CD14-positive monocyte (primary cell): ENCODE measurements around the gene LPXN. TPM values are rescaled to one million over a fixed set of nuclear protein-coding genes. Genes with fewer than 3 reads are reported as not detected.

Experiments used
- DNase-seq, 3 donors: peaks; one replicate each; pipeline ENCODE4 v3.0.0-alpha.2; 2011 to 2022
- H2AFZ ChIP-seq: 2 replicates; pipeline ENCODE4 v1.6.0; 2012; ENCODE audit warnings: mild to moderate bottlenecking, low read depth, low read length, inconsistent platforms; ENCODE audit not compliant: insufficient read depth, poor library complexity, severe bottlenecking
- H3K27ac ChIP-seq, 2 donors: 1 replicate in 1 of 2; 2 replicates in 1 of 2; pipeline ENCODE4 v1.5.1; 2012 to 2013; ENCODE audit warnings: low read length in 2 of 2, control low read depth in 1 of 2, inconsistent platforms in 1 of 2, low read depth in 1 of 2, mild to moderate bottlenecking in 1 of 2
- H3K27me3 ChIP-seq, 2 donors: one replicate each; pipeline versions ENCODE4 v1.6.0 to v1.6.1; 2011 to 2013; ENCODE audit warnings: low read length in 2 of 2; ENCODE audit not compliant: control insufficient read depth in 2 of 2, insufficient read depth in 2 of 2
- H3K36me3 ChIP-seq, 2 donors: replicated peaks in 1 of 2; 1 replicate in 1 of 2; 2 replicates in 1 of 2; pipeline versions ENCODE4 v1.5.1 to v1.6.1; 2012 to 2013; ENCODE audit warnings: low read length in 2 of 2, control low read depth in 1 of 2, inconsistent platforms in 1 of 2, mild to moderate bottlenecking in 1 of 2; ENCODE audit not compliant: insufficient read depth in 2 of 2, control insufficient read depth in 1 of 2
- H3K4me1 ChIP-seq, 2 donors: 1 replicate in 1 of 2; 2 replicates in 1 of 2; pipeline versions ENCODE4 v1.5.1 to v1.6.1; 2012 to 2013; ENCODE audit warnings: low read length in 2 of 2, control low read depth in 1 of 2, inconsistent platforms in 1 of 2, mild to moderate bottlenecking in 1 of 2, moderate library complexity in 1 of 2; ENCODE audit not compliant: insufficient read depth in 2 of 2, control insufficient read depth in 1 of 2
- H3K4me2 ChIP-seq: replicated peaks from 2 replicates; pipeline ENCODE3; 2012; ENCODE audit warnings: low read length, moderate library complexity, mild to moderate bottlenecking; ENCODE audit not compliant: poor library complexity, severe bottlenecking; ENCODE audit errors: extremely low read depth
- H3K4me3 ChIP-seq, 3 experiments: fragments of 200-600 bp in 1 of 3; sonication (generic) in 1 of 3; replicated peaks in 1 of 3; 1 replicate in 2 of 3; 2 replicates in 1 of 3; pipeline ENCODE4 v1.5.1; 2011 to 2013; ENCODE audit warnings: low read length in 3 of 3, mild to moderate bottlenecking in 3 of 3, control low read depth in 2 of 3, low read depth in 2 of 3, inconsistent platforms in 1 of 3, moderate library complexity in 1 of 3
- H3K79me2 ChIP-seq: 2 replicates; pipeline ENCODE4 v1.6.0; 2012; ENCODE audit warnings: mild to moderate bottlenecking, control low read depth, inconsistent platforms, low read length, moderate library complexity; ENCODE audit not compliant: insufficient read depth
- H3K9ac ChIP-seq: 2 replicates; pipeline ENCODE4 v1.6.0; 2017; ENCODE audit warnings: low read length, mild to moderate bottlenecking; ENCODE audit not compliant: insufficient read depth, poor library complexity, severe bottlenecking
- H3K9me3 ChIP-seq, 2 donors: replicated peaks in 1 of 2; 1 replicate in 1 of 2; 2 replicates in 1 of 2; pipeline versions ENCODE4 v1.5.1 to v1.6.1; 2012 to 2013; ENCODE audit warnings: low read length in 2 of 2, control low read depth in 1 of 2; ENCODE audit not compliant: control insufficient read depth in 1 of 2, insufficient read depth in 1 of 2
- H4K20me1 ChIP-seq: 2 replicates; pipeline ENCODE4 v1.6.0; 2012; ENCODE audit warnings: mild to moderate bottlenecking, low read length, control low read depth, moderate library complexity; ENCODE audit not compliant: insufficient read depth
- H3K27ac Mint-ChIP-seq, 7 donors: one replicate each; pipeline ENCODE4 v1.8.0; 2020; ENCODE audit warnings: mild to moderate bottlenecking in 7 of 7, mixed read lengths in 7 of 7, moderate library complexity in 6 of 7, inconsistent platforms in 2 of 7
- H3K27me3 Mint-ChIP-seq, 3 donors: one replicate each; pipeline ENCODE4 v1.8.0; 2021 to 2022; ENCODE audit warnings: low read depth in 3 of 3, mild to moderate bottlenecking in 3 of 3, mixed read lengths in 3 of 3, moderate library complexity in 3 of 3, inconsistent platforms in 1 of 3
- H3K36me3 Mint-ChIP-seq, 2 donors: one replicate each; pipeline ENCODE4 v1.8.0; 2020; ENCODE audit warnings: mixed read lengths in 2 of 2, inconsistent platforms in 1 of 2, mild to moderate bottlenecking in 1 of 2
- H3K4me1 Mint-ChIP-seq: one replicate; pipeline ENCODE4 v1.8.0; 2020; ENCODE audit warnings: mild to moderate bottlenecking, mixed read lengths
- H3K4me3 Mint-ChIP-seq, 2 donors: one replicate each; pipeline ENCODE4 v1.8.0; 2020; ENCODE audit warnings: mild to moderate bottlenecking in 2 of 2, mixed read lengths in 2 of 2, moderate library complexity in 1 of 2
- H3K9me3 Mint-ChIP-seq, 7 donors: one replicate each; pipeline ENCODE4 v1.8.0; 2020 to 2022; ENCODE audit warnings: mixed read lengths in 7 of 7, mild to moderate bottlenecking in 6 of 7, moderate library complexity in 6 of 7, inconsistent platforms in 2 of 7
- CTCF ChIP-seq: fragments of 200-600 bp; IDR thresholded peaks from one replicate; pipeline ENCODE4 v1.8.0; 2022; ENCODE audit warnings: antibody characterized with exemption, mild to moderate bottlenecking
- WGBS: methylation state at CpG from one replicate; pipeline ENCODE4 v1.1.5; 2013; ENCODE audit warnings: missing lambda C conversion rate; ENCODE audit not compliant: insufficient coverage; 5-methylcytosine and 5-hydroxymethylcytosine counted together
- intact Hi-C, 2 donors: fragments of 100-400 bp; cut with micrococcal nuclease; formaldehyde crosslinking; loops; one replicate each; pipeline versions ENCODE4 v1.15.0 to v1.15.1; 2023
- polyA plus RNA-seq, 3 donors: library from polyadenylated mRNA; depleted of rRNA in 1 of 3; unstranded in 2 of 3; stranded (reverse) in 1 of 3; fragments of 300-500 nt in 2 of 3; fragments of >200 nt in 1 of 3; fragmentation: Illumina TruSeq in 2 of 3; gene quantifications; 1 replicate in 2 of 3; 2 replicates in 1 of 3; pipeline ENCODE4 v1.2.3, GENCODE V29; 2012 to 2021

Gene LPXN
- polyA plus RNA-seq, 3 donors: 81.3 to 133 (median 101) TPM

- TF ChIP-seq CTCF: no peak
- no peaks in the 10 kb centered on the region for H3K9me3 Mint-ChIP-seq
- WGBS: 100% methylated on average over 1 of the region's 4 CpGs
- H3K36me3 ChIP-seq: peaks cover 10 to 88% of the 10 kb centered on the region in 2 donors
- no peak overlapping the region for H3K4me3 Mint-ChIP-seq
- intact Hi-C loops: no loop called here
- H3K4me1 ChIP-seq: no peaks in the 10 kb centered on the region
- no peak overlapping the region for H3K4me2 ChIP-seq
- H4K20me1 ChIP-seq: peaks cover 99% of the 10 kb centered on the region
- no peaks in the 10 kb centered on the region for H3K27me3 ChIP-seq
- no peak overlapping the region for H3K27ac Mint-ChIP-seq
- no peak overlapping the region for H2AFZ ChIP-seq
- no peak for DNase-seq
- no peaks in the 10 kb centered on the region for H3K9me3 ChIP-seq
- H3K79me2 ChIP-seq: peaks cover 100% of the 10 kb centered on the region
- no peak overlapping the region for H3K4me3 ChIP-seq
- H3K27ac ChIP-seq: no peak overlapping the region
- no peak overlapping the region for H3K9ac ChIP-seq
- H3K4me1 Mint-ChIP-seq: peaks cover 3% of the 10 kb centered on the region
- H3K36me3 Mint-ChIP-seq: peaks cover 32 to 55% of the 10 kb centered on the region in 2 donors
- H3K27me3 Mint-ChIP-seq: no peaks in the 10 kb centered on the region
Observed at GRCh38 chr11:58594826-58595225, 19.2 kb upstream of the LPXN start.

GRCh38 chr11:58592760-58593472 is 17.3 kb upstream of the LPXN start:
- Mint-ChIP-seq H3K4me3 (no peak overlapping the region), H3K9me3 (no peaks in the 10 kb centered on the region), H3K27me3 (no peaks in the 10 kb centered on the region), H3K4me1 (no peaks in the 10 kb centered on the region), H3K27ac (peak overlapping the region in 4 of 7 donors; percentile 2 to 70 (median 34)), H3K36me3 (peaks cover 30 to 57% of the 10 kb centered on the region in 2 donors)
- no peak for DNase-seq
- H3K79me2 ChIP-seq: peaks cover 100% of the 10 kb centered on the region
- H3K4me2 ChIP-seq: no peak overlapping the region
- no peak overlapping the region for H3K4me3 ChIP-seq
- intact Hi-C loops: no loop called here
- H4K20me1 ChIP-seq: peaks cover 98% of the 10 kb centered on the region
- H3K27me3 ChIP-seq: no peaks in the 10 kb centered on the region
- peaks cover 21 to 88% of the 10 kb centered on the region in 2 donors for H3K36me3 ChIP-seq
- H3K9ac ChIP-seq: no peak overlapping the region
- no peak overlapping the region for H3K27ac ChIP-seq
- no peak overlapping the region for H2AFZ ChIP-seq
- H3K4me1 ChIP-seq: no peaks in the 10 kb centered on the region
- no peak for TF ChIP-seq CTCF
- no peaks in the 10 kb centered on the region for H3K9me3 ChIP-seq
- 80% methylated on average over 1 of the region's 5 CpGs for WGBS
